Measurements from ENCODE around the gene SRGAP2B.
"Not testable (repeated sequence)": the region's sequence is repeated elsewhere in the genome, so short reads cannot be mapped to it uniquely, and the experiment has no call there.

SRGAP2B gene

DNA sequence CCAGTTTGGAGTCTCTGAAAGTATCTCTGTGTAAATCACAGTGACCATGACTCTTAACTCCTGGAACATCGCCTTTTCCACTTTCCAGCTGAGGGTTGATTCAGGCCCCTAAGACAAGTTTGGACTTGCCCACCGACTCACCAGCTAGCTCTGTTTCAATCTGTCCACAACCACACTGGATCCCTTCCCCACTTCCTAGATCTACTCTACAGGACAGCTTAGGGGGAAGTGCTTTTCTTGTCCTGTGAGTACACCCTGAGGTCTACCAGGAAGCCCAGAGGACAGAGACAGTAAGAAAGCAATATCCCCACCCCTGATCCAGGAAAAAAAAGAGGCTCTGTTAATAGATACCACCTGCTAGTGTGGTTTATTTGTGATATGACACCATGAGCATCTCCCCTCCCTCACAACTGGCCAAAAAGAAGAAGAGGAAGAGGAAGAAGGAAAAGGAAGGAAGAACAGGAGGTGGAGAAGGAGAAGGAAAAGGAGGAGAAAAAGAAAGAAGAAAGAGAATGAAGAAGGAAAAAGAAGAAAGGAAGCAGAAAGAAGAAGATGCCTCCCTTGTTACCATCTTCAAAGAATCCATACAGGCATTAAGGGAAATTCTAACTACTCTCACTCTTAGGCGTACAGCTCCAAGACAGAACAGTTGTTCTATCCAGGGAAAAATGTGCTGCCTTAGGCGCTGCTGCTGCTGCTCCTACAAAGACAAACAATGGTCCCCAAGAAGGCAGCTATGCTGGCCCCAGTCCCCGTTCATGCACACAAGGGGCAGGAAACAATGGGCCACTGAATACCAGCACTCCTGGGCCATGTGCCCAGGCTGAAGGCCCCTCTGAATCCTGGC is 96.8 kb downstream of the SRGAP2B start:
- not testable (repeated sequence) for H3K4me3 Mint-ChIP-seq; H3K9me3 Mint-ChIP-seq (ENCODE audit: low read depth); H3K27ac Mint-ChIP-seq; H3K36me3 Mint-ChIP-seq; H3K27me3 Mint-ChIP-seq; H3K4me1 Mint-ChIP-seq (ENCODE audit: low read depth)

DNA sequence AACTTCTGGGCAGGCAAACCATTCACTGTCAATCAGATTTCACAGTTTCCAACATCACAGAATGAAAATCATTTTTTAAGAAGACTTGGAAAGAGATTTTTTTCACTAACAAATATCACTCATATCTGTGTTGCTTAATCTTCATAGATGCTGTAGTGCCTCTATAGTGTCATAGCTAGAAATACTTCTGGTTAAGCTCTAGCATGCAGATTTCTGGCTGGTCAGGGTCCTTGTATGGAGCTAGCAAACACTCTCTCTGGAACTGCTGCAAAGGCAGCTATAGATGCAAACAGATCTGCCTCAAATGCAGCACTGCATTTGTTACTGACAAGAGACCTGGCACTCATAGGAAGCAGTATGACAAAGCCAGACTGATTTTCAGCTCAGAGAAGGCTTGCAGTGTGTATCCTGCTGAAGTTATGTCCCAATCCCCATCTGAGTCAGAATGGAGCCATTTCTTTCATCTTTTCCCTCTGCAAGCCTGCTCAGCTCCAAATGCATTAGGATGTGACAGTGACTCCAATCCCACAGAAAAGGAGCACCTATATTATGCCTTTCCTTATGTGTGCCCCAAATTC is 99.2 kb downstream of the SRGAP2B start:
- not testable (repeated sequence) for H3K4me3 Mint-ChIP-seq; H3K27me3 Mint-ChIP-seq; H3K9me3 Mint-ChIP-seq (ENCODE audit: low read depth); H3K27ac Mint-ChIP-seq; H3K4me1 Mint-ChIP-seq (ENCODE audit: low read depth); H3K36me3 Mint-ChIP-seq

DNA sequence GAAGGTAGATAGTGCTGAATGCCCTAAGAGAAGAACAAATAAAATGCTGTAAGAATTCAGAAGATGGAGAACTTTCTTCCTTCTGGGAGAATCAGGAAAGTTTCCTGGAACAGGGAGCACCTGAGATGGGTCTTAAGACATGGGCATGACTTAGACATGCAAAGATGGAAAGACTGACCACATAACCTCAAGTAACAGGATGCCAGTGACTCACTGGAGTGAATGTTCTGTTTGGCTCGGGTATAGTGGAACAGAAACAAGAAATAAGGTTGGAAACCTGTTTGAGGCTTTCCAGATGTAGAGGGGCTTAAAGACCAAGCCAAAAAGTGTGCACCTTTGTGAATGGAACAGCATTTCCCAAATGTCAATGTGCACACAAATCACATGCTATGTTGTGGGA is 102.2 kb downstream of the SRGAP2B start:
- H3K9me3 Mint-ChIP-seq (ENCODE audit: low read depth); H3K27me3 Mint-ChIP-seq; H3K4me3 Mint-ChIP-seq; H3K4me1 Mint-ChIP-seq (ENCODE audit: low read depth); H3K27ac Mint-ChIP-seq; H3K36me3 Mint-ChIP-seq: not testable (repeated sequence)

DNA sequence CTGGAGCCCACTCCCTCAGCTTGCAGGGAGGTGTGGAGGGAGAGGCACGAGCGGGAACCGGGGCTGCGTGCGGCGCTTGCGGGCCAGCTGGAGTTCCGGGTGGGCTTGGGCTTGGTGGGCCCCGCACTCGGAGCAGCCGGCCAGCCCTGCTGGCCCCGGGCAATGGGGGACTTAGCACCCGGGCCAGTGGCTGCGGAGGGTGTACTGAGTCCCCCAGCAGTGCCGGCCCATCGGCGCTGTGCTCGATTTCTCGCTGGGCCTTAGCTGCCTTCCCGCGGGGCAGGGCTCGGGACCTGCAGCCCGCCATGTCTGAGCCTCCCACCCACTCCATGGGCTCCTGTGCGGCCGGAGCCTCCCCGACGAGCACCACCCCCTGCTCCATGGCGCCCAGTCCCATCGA is 104.5 kb downstream of the SRGAP2B start:
- not testable (repeated sequence) for H3K9me3 Mint-ChIP-seq (ENCODE audit: low read depth); H3K36me3 Mint-ChIP-seq; H3K27me3 Mint-ChIP-seq; H3K27ac Mint-ChIP-seq; H3K4me3 Mint-ChIP-seq; H3K4me1 Mint-ChIP-seq (ENCODE audit: low read depth)

DNA sequence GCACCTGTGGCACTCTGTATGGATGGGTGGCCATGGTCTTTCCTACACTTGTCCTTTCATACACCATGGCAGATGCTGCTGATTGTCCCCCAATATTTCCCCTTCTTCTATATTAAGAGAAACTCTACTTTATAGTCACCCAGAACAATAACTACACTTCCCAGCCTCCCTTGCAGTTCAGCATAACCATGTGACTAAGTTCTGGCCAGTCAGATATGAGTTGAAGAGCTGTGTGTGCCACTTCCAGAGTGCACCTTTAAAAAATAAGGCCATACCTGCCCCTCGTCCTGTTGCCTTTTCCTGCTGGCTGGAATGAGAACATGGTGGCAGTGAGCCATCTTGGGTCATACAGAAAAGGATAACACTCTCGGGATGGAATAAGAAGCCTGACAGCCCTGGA is 108.0 kb downstream of the SRGAP2B start:
- not testable (repeated sequence) for H3K36me3 Mint-ChIP-seq, H3K27me3 Mint-ChIP-seq

DNA sequence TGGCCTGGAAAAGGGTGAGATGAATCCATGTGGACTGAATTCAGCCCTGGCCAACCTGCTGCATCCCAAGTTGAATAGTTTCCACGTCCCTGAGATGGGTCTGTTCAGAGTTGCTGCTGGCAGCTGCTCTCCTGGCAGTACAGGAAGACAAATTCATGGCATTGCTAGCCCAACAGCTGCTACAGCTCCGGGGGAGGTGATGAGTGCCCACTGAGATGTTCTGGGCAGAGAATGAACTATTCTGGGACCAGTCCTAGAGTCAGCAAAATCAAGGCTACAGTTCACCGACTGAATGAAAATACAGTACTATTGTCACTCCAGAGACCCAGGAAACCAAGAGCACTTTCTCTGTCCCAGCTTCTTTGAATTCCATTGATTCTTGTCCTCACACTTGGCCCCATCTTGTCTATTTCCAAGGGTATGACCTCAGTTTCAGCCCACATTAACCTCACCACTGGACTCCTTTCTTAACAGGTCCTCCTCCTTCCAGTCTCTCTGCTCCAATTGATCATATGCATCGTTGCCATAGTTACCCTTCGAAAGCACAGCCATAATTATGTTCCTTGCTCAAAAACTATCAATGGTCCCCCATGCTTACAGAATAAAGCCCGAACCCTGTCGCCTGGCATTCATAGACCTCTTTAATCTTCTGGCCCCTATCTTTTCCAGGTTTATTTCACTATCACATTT is 108.8 kb downstream of the SRGAP2B start:
- not testable (repeated sequence) for H3K4me1 Mint-ChIP-seq (ENCODE audit: low read depth); H3K9me3 Mint-ChIP-seq (ENCODE audit: low read depth); H3K4me3 Mint-ChIP-seq; H3K36me3 Mint-ChIP-seq; H3K27ac Mint-ChIP-seq; H3K27me3 Mint-ChIP-seq

More for the DNA sequence above, 108.0 kb downstream of the SRGAP2B start:
- not testable (repeated sequence) for H3K27ac Mint-ChIP-seq; H3K9me3 Mint-ChIP-seq (ENCODE audit: low read depth); H3K4me1 Mint-ChIP-seq (ENCODE audit: low read depth); H3K4me3 Mint-ChIP-seq

DNA sequence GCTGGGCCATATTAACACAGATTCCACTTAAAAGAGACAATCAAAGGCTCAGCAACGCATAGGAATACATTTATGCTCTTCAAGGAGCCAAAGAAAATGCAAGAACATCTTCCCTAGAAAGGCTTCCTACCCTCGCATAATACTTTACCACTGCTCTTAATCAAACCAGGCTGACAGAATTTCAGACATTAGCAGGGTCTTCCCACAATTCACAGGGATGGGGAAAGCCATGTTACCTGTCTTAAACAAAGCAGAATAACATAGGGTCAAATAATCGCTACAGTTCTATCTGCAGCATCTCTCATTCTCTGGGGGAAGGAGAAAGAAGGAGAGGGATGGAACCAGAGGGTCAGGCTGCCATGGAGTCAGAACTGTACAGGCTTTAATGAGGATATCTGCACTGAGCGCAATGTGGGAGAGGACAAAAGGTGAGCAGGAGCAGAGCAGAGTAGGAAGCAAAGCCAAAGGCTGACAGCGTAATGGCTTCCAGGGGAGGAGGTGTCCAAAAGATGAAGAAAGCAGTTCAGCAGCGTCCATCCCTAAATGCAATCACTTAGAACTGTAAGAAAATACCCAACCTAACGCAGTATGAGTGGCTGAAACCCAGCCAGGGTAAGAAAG is 109.5 kb downstream of the SRGAP2B start:
- H3K36me3 Mint-ChIP-seq; H3K4me3 Mint-ChIP-seq; H3K27me3 Mint-ChIP-seq; H3K27ac Mint-ChIP-seq; H3K4me1 Mint-ChIP-seq (ENCODE audit: low read depth); H3K9me3 Mint-ChIP-seq (ENCODE audit: low read depth): not testable (repeated sequence)

DNA sequence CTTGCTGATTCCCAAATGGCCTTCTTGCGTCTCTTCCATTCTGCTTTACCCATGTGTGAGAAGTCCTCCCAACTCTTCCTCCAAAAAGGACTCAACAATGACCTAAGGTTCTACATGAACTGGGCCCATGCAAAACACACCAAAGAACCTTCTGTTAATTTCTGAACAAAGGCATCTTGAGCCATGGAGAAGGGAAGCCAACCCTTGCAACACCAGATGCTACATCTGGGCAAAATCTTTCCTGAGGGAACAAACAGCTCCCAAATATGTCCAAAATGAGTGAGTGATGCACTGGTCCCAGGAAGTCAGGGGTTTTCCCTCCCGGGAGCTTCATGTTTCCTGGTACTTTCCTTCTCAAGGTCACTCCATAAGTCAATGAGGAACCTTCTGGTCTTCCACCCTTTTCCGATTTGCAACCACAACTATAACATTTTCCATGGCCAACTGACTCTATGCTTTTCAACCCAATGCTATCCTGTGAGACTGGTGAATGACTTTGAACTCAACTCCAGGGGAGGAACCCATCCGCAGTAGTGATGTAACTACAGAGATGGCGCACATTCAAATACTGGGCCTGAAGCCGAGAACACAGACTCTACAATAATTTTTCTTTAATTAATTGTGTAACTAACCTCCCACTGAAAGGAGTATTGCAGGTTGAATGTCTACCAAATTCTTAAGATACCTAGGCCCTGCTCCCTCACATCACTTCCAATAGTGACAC is 112.2 kb downstream of the SRGAP2B start:
- not testable (repeated sequence) for H3K4me1 Mint-ChIP-seq (ENCODE audit: low read depth); H3K9me3 Mint-ChIP-seq (ENCODE audit: low read depth); H3K4me3 Mint-ChIP-seq

DNA sequence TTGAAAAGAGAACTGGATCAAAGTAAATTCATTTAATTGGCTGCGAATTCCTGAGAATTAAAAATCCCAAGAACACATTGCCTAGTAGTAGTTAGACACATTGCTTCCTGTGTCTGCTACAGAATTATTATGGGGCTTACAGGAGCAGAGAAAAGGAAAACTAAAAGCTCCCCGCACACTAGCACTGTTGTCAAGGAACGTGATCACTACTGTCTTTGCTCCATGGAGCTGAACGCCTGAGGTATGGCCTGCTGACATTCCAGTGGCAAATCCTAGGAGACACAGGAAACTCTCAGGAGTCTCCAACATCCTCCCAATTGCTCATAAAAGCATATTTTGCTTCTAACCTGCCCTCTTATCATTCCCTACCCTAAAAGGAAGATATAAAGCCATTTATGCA is 114.0 kb downstream of the SRGAP2B start:
- not testable (repeated sequence) for H3K36me3 Mint-ChIP-seq; H3K27ac Mint-ChIP-seq; H3K4me3 Mint-ChIP-seq; H3K27me3 Mint-ChIP-seq; H3K4me1 Mint-ChIP-seq (ENCODE audit: low read depth); H3K9me3 Mint-ChIP-seq (ENCODE audit: low read depth)

More for the DNA sequence above, 112.2 kb downstream of the SRGAP2B start:
- not testable (repeated sequence) for H3K27ac Mint-ChIP-seq, H3K36me3 Mint-ChIP-seq, H3K27me3 Mint-ChIP-seq

DNA sequence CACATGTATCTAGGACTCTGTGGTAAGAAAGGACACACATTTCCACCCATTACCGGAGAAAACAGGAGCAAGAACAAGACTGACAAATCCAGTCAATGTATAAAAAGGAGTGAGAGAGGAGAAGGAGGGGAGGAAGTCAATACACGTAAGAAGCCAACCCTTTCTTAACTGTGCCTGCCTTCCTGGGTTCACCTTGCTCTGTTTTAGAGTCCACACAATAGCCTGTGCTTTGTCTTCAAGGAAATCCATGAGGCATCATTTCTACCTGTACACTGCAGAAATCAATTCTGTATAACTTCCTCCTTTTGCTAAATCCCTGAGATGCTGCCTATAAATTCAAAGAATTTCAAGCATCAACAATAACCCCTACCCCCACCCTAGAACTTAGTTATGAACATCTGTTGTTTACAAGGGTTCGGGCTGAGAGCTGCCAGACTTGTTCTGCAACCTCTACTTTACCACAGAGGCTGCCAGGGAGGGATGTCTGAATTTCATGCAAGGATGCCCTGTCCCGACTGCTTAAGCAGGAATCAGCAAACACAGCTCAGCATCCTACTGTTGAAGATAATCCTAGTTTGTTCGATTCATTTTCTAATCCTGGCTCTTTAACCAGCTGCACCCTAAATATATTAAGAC is 115.0 kb downstream of the SRGAP2B start:
- H3K4me1 Mint-ChIP-seq (ENCODE audit: low read depth); H3K27me3 Mint-ChIP-seq; H3K9me3 Mint-ChIP-seq (ENCODE audit: low read depth); H3K4me3 Mint-ChIP-seq; H3K27ac Mint-ChIP-seq; H3K36me3 Mint-ChIP-seq: not testable (repeated sequence)

DNA sequence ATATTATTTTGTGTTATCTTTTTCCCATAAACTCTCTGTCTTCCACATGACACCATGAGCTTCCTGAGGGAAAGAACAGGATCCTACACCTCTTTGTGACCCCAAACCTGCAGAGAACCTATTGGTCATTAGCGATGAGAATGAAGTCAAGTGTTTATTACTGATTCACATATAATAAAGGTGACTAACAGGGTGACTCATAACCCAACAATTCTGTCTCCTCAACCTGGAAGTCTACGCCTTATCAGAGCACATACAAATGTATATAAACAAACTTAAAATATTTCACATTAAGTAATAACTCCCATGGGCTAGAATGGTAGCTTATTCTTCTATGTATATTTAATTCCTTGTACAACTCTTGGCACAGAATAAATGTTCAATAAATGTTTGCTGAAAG is 117.3 kb downstream of the SRGAP2B start:
- not testable (repeated sequence) for H3K9me3 Mint-ChIP-seq (ENCODE audit: low read depth); H3K27ac Mint-ChIP-seq; H3K4me3 Mint-ChIP-seq; H3K36me3 Mint-ChIP-seq; H3K27me3 Mint-ChIP-seq; H3K4me1 Mint-ChIP-seq (ENCODE audit: low read depth)

DNA sequence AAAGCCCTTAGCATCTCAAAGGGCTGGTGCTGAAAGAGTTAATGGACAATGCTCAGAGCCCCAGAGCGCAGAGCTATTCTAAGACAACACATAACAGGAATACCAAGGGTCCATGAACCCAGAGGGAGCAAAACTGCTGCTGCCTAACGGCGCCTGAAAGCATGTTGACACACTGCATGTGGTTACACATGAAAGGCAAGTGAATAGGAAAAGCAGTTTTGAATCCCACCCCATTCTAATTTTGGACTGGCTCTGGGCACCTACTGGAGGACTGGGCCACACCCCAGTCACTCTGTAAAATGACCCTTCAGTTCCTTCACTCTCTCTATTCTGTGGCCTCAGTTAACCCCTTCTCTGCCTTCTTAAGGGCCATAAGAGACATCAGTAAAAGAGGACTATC is 123.2 kb downstream of the SRGAP2B start:
- not testable (repeated sequence) for H3K9me3 Mint-ChIP-seq (ENCODE audit: low read depth); H3K4me3 Mint-ChIP-seq; H3K4me1 Mint-ChIP-seq (ENCODE audit: low read depth); H3K36me3 Mint-ChIP-seq; H3K27ac Mint-ChIP-seq; H3K27me3 Mint-ChIP-seq

DNA sequence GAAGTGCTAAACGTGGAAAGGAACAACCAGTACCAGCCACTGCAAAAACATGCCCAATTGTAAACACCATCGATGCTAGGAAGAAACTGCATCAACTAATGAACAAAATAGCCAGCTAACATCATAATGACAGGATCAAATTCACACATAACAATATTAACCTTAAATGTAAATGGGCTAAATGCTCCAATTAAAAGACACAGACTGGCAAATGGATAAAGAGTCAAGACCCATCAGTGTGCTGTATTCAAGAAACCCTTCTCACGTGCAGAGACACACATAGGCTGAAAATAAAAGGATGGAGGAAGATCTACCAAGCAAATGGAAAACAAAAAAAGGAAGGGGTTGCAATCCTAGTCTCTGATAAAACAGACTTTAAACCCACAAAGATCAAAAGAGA is 128.6 kb downstream of the SRGAP2B start:
- not testable (repeated sequence) for H3K27ac Mint-ChIP-seq; H3K4me1 Mint-ChIP-seq (ENCODE audit: low read depth); H3K4me3 Mint-ChIP-seq; H3K36me3 Mint-ChIP-seq; H3K27me3 Mint-ChIP-seq; H3K9me3 Mint-ChIP-seq (ENCODE audit: low read depth)

DNA sequence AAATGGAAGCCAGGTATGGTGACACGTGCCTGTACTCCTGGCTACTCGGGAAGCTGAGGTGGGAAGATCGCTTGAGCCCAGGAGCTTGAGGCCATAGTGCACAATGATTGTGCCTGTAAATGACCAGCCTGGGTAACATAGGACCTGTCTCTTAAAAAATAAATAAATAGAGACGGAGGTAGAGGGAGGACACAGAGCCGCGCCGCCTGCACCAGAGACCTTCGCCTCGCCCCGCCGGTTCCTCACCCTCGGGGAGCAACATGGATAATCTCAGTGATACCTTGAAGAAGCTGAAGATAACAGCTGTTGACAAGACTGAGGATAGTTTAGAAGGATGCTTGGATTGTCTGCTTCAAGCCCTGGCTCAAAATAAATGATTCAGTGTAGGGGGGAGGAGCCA is 130.4 kb downstream of the SRGAP2B start:
- not testable (repeated sequence) for H3K27ac Mint-ChIP-seq; H3K4me3 Mint-ChIP-seq; H3K4me1 Mint-ChIP-seq (ENCODE audit: low read depth); H3K27me3 Mint-ChIP-seq; H3K36me3 Mint-ChIP-seq; H3K9me3 Mint-ChIP-seq (ENCODE audit: low read depth)

DNA sequence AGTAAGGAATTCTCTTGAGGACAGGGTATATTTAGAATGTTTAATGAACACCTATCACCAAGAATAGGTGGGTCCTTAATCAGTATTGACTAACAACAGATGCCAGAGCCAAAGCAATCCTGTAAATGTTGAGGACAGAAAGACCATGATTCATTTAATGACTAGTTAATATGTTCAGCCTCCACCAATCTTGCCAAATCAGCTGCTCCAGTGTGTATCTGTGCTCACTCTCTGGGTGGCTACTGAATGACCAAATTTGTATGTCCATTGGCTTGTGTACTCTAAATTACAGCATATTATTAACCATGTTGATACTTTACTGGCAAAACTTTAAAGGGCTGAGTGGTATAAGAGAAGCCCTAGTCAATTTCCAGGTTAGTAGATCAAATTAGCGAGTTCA is 130.9 kb downstream of the SRGAP2B start:
- H3K9me3 Mint-ChIP-seq (ENCODE audit: low read depth); H3K4me3 Mint-ChIP-seq; H3K27ac Mint-ChIP-seq; H3K36me3 Mint-ChIP-seq; H3K4me1 Mint-ChIP-seq (ENCODE audit: low read depth); H3K27me3 Mint-ChIP-seq: not testable (repeated sequence)
